ENCODE results near the gene STRA6. TPM values are rescaled to one million over a fixed set of nuclear protein-coding genes. Genes with fewer than 3 reads are reported as not detected.

The STRA6 gene
- polyA plus RNA-seq, 2 of the 4 experiments (the other 2 are of a cell fraction), result 35.0 to 70.2 TPM

- ChIA-PET POLR2A (interaction anchor here (1.6 kb wide), 1 partner anchor 19 kb away, joined by 3 read pairs; the partner anchor contains the start of gene STRA6), CTCF (interaction anchor here (1.0 to 2.3 kb wide), 5 partner anchors 17 to 99 kb away, joined by 3 to 6 read pairs (median 4); partner anchors contain the start of gene STRA6)
- Histone ChIP-seq H3K4me1 (peaks cover 24% of the 10 kb centered on the region; the same call in 2 of the 3 replicates), H3K9me3 (no peaks in the 10 kb centered on the region), H3K4me2 (no peak overlapping the region), H3K27ac (0 out of 6 replicates have a peak overlapping the region, but pooled peaks of 1 of the 2 experiments have one; percentile 38), H3K4me3 (no peak overlapping the region)
- peak in 1 of 2 experiments; percentile 26; a peak in 1 of 6 replicates for ATAC-seq
- 63% methylated on average over 10 of the region's 12 CpGs for WGBS (ENCODE audit: missing lambda C conversion rate)
- DNase-seq (ENCODE audit: low read depth in 1 of 2, low spot score in 1 of 2), result no peak
- no peak for TF ChIP-seq JUN (IDR thresholded peaks at IDR 0.05)
- no peak for TF ChIP-seq CBX8 (IDR thresholded peaks at IDR 0.05)
- no peak for TF ChIP-seq HMGXB4 (CRISPR knock-in tag; IDR thresholded peaks at IDR 0.05; ENCODE audit: borderline replicate concordance)
- no peak for TF ChIP-seq PBX3 (IDR thresholded peaks at IDR 0.05)
- no peak for TF ChIP-seq MYC (IDR thresholded peaks at IDR 0.05; ENCODE audit: borderline replicate concordance, low read length)
- no peak for TF ChIP-seq FOSL2 (IDR thresholded peaks at IDR 0.05)
- no peak for TF ChIP-seq FOSL2 (CRISPR knock-in tag; IDR thresholded peaks at IDR 0.05)
- no peak for TF ChIP-seq RFX5 (IDR thresholded peaks at IDR 0.05)
- TF ChIP-seq NR3C1 (IDR thresholded peaks at IDR 0.05), result no peak
- no peak for TF ChIP-seq RARB (CRISPR knock-in tag; IDR thresholded peaks at IDR 0.05)
- no peak for TF ChIP-seq SREBF2 (IDR thresholded peaks at IDR 0.05)
- TF ChIP-seq KDM1A (IDR thresholded peaks at IDR 0.05; ENCODE audit: low read depth), result no peak
- TF ChIP-seq CTCF (IDR thresholded peaks at IDR 0.05), result no peak
- TF ChIP-seq REST (IDR thresholded peaks at IDR 0.05), result no peak
- no peak for FAIRE-seq
Observed at GRCh38 chr15:74221399-74222239, 19.0 kb upstream of the STRA6 start.

- H3K4me1 ChIP-seq, result peaks cover 31% of the 10 kb centered on the region
- no peak overlapping the region for H3K4me2 ChIP-seq
- H3K27ac ChIP-seq, result no peak overlapping the region
- ChIA-PET CTCF (interaction anchor here (0.7 to 2.3 kb wide), 3 partner anchors 16 to 309 kb away, joined by 4 to 6 read pairs (median 4); no protein-coding TSS in a partner anchor), POLR2A (interaction anchor here (1.6 kb wide), 1 partner anchor 18 kb away, joined by 3 read pairs; the partner anchor contains the start of gene STRA6)
- WGBS (ENCODE audit: missing lambda C conversion rate), result 88% methylated on average over 11 of the region's 11 CpGs
- H3K4me3 ChIP-seq, result no peak overlapping the region
- ATAC-seq (no peak), DNase-seq (ENCODE audit: low read depth in 1 of 2, low spot score in 1 of 2) (no peak), FAIRE-seq (no peak)
- no peaks in the 10 kb centered on the region for H3K9me3 ChIP-seq
- TF ChIP-seq REST (IDR thresholded peaks at IDR 0.05) (no peak), PBX3 (IDR thresholded peaks at IDR 0.05) (no peak), ZFP36 (IDR thresholded peaks at IDR 0.05; ENCODE audit: borderline replicate concordance, partially characterized antibody) (peak; percentile 63), MAX (IDR thresholded peaks at IDR 0.05) (no peak)
Observed at GRCh38 chr15:74220475-74221248, 18.1 kb upstream of the STRA6 start.
